KG1 (cell line): Measurements from ENCODE around the gene NAPG.
A peak's percentile ranks its signal among the peaks of the same experiment; 100 is the strongest.
"Not testable (repeated sequence)": the region's sequence is repeated elsewhere in the genome, so short reads cannot be mapped to it uniquely, and the experiment has no call there.

Experiments used
- DNase-seq: peaks from one replicate; lab custom pipeline; 2025; lab: John Stamatoyannopoulos, UW

NAPG gene

DNA sequence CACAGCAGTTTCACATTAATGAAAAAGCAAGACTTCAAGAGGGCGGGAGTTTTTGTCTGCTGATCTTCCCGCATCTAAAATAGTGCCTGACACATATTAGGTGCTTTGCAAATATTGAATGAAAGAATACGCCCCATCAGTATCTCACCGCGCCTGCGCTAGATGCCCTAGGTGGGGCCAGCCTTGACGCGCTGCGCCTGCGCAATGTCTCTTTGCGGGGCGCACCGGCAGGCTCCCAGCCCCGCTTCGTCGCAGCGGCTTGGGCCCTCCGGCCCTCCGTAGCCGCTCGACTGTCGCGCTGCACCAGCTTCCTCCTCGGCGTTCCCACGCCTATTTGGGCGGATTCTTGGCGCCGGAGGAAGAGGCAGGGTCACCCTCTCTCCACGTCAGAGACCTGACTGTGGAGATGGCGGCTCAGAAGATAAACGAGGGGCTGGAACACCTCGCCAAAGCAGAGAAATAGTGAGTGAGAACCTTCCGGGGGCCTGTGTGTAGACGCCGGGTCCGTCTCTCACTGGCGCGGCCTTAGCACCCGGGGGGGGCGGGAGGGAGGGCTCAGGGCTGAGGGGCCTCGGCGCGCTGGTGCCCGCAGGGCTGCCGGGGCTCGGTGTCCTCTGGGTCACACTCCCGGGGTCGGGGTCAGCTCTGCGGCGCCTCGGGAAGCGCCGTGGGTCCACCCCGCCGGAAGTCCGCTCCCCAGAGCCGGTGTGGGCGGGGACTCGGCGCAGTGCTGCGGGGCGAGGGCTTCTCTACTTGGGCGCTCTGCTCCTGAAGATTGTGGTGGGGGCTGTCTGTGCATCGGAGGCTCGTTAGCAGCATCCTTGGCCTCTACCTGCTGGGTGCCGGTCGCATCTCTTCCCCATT lies at the start of gene NAPG:
TSS of gene NAPG (plus strand) at position 331 of the 864 bp plus-strand sequence. CDS start at position 407, 76 bp downstream.
- DNase-seq: peak; percentile 88

DNA sequence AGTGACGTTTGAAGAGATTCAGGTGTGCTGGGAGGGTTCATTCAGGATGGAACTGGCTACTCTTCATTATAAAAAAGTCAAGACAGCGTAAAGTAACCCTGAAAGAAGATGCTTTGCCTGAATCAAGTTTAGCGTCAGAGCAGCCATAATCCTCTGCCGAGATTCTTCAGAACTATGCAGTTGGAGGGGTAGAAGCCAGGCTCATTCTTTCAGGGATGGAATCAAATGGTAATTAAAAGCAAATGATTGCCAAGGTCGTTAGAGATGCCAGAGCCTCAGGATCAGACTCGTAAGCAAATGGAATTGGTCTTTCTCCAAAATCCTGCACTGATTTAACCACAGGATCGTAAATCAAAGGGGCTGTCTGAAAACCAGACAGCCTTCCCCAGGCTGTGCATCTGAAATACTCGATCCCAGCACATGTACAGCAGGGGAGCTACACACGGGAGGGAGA lies 49.5 kb upstream of the NAPG start:
- no peak for DNase-seq

DNA sequence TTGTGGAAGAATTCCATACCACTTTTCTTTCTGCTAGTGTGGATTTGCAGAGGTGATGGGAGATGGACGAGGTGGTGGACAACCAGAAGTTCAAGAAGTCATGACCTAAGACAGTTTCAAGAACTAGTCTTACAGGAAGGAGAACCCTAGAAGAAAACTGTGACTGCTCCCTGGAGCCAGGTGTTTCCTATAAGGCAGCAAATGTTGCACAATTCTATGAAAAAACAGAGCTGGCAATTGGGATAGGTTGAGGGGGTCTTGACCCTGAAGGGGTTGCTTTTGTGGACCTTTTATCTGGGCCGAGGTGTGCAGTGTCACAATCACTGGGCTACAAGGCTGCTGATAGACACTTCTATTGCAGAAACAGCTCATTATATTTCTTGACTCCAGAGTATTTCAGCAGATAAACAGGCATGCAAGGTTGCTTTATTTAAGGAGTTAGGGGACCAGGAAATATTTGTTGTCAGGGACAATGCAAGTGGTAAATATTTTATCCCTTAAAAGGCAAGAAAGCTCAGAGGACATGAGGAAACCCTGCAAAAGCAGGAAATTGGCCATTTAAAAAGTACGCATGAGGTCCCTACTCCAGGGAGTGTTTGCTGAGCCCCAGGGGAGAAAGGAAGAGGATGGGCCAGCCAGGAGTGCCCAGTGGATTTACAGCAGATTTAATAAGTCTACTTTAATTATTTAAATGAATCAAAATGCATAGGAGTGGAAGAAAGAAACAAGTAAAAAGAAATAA lies 48.5 kb upstream of the NAPG start:
- DNase-seq: no peak

DNA sequence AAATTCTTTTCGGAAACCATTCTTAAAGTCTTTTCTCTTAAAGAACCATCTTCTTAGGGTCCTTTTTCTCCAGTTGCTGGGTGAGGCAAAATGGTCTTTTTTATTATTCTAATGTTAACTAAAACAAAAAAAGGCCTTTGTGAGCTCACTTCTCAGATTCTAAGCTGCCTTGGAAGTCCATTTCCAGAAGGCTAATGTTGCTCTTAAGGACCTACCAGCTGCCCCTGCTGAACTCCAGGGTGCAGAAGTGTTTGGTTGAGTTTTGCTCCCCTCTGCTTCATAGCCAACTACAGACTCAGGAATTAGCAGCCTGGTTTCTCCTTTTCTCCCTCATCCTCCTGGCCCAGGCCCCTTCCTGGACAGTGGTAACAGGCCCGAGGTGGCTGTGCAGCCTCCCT lies 48.0 kb upstream of the NAPG start:
- no peak for DNase-seq

GRCh38 chr18:10481831-10482230 lies 44.0 kb upstream of the NAPG start:
- no peak for DNase-seq

DNA sequence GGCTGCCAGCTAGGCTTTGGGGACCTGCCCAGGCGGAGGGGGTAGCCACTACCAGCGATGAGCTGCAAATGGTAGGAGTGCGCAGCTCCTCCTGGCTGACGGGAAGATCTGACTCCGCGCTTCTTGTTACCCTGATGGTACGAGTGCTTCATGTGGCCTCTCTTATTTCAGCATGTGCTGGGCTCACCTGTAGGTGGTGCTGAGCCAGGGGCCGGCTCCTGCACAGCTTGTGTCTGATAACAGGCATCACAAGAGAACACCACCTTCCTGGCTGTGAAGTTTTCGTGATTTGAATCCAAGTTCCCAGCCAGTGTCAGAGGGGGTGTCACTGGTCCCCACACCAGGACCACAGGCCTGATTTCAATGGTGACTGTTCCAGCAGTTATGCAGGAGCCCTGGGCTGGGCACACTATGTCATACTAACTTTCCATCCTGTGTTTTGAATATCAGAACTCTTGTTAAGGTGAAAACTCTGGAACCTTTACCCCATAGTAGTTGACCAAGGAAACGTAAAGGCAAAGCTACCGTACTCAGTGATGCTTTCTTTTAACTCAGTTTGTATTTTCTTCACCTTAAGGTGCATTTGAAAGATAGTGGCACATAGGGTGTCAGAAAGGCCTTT lies 43.4 kb upstream of the NAPG start:
- no peak for DNase-seq

- DNase-seq: no peak
Observed at GRCh38 chr18:10482985-10483949, 42.6 kb upstream of the NAPG start.

GRCh38 chr18:10485475-10485874 lies 40.4 kb upstream of the NAPG start:
- DNase-seq: no peak

- no peak for DNase-seq
Observed at GRCh38 chr18:10486362-10486761, 39.5 kb upstream of the NAPG start.

GRCh38 chr18:10487154-10487553 lies 38.7 kb upstream of the NAPG start:
- no peak for DNase-seq

DNA sequence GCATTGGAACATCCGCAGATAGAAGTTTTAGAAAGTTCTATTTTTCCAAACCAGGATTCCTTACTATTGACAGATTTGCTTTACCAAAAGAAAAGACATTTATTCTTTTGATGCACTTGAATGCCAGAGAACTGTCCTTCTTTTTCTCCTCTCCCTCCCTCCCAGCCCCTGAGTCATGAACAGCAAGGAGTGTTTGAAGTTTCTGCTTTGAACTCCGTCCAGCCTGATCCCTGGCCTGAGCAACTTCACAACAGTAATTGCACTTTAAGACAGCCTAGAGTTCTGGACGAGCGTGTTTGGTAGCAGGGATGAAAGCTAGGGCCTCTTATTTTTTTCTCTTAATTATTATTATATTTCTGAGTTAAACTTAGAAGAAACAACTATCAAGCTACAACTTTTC lies 37.8 kb upstream of the NAPG start:
- no peak for DNase-seq

DNA sequence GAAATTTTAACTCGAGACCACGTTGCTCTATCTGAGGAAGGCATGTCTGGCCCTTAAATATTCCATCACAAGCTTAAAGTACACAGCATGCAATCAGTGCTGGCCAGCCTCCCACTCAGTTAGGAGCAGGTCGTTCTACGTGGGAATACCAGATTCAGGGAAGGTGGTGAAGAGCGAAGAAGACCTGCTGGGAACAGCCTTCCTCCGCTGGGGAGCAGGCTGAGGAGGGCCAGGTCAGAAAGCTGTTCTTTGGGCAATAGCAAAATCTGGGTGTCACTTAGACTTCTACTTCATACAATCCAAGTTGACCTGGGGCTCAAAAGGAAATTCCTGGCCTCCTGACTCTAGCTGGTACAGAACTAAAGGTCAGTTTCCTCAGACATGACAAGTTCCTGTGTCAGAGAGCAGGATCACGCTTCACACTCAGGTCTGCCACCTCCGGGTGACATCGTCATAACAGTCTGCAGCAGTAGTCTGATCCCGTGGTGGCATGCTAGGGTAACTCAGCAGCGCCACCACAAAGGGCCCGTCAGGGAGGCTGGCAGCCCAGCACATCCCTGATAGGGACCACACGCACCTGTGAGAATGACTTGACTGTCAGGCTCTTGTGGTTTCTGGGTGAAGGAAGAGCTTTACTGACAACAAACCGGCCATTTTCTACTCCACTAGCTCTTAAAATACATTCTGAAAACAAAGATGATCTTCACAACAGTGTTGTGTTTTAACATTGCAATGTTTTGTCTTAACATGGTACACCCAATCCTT lies 35.2 kb upstream of the NAPG start:
- DNase-seq: no peak

DNA sequence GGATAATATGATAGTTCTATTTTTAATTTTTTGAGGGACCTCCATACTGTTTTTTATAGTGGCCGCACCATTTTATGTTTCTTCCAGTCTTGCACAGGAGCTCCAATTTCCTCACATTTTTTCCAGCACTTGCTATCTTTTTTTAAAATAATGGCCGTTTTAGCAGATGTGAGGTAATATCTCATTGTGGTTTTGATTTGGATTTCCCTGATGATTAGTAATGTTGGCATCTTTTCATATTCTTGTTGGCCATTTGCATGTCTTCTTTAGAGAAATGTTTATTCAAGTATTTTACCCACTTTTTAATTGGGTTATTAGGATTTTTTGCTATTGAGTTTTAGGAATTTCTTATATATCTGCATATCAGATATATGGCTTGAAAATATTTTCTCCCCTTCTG lies 29.9 kb upstream of the NAPG start:
- no peak for DNase-seq

- DNase-seq: no peak
Observed at GRCh38 chr18:10497206-10497749, 28.5 kb upstream of the NAPG start.

DNA sequence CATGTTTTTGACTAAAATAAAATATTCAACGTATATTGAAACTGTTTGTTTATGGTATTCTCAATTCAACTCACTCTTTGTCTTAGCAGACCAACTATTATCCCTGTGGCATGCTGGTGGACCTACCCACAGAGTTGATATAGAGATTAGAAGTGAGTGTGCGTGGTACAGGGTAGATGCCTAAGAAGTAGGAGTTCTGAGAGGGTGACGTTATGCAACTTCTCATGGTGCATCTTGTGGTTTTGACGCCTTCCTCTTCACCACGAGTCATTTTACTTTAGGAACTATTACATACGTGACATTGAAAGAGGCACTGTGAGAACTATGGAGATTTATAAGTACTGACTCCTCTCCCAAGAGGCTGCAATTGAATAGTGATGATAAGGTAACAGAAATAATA lies 26.6 kb upstream of the NAPG start:
- DNase-seq: no peak

GRCh38 chr18:10500038-10500437 lies 25.8 kb upstream of the NAPG start:
- no peak for DNase-seq

GRCh38 chr18:10504723-10505122 lies 21.1 kb upstream of the NAPG start:
- no peak for DNase-seq

GRCh38 chr18:10505892-10506291 lies 19.9 kb upstream of the NAPG start:
- not testable (repeated sequence) for DNase-seq

GRCh38 chr18:10508591-10508990 lies 17.2 kb upstream of the NAPG start:
- DNase-seq: no peak

DNA sequence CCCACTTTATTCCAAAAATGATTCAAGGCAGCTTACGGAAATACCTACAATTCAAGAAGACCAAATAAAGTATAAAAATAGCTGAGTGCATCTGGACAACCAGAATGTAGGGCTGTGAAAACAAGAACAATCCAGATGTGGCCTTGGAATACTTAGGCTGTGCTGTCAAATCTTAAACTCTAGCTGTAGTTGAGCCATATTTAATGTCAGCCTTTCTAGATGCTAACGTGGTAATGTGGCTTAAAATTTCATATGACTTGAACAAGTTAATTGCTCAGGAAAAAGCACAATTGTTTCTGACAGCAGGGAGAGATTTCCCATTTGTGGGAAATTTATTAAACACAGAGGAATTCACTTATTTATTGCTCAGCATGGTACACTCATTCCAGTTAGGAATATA lies 14.6 kb upstream of the NAPG start:
- DNase-seq: no peak

GRCh38 chr18:10514082-10514481 lies 11.7 kb upstream of the NAPG start:
- DNase-seq: no peak
